CD4-positive, alpha-beta T cell treated with Interleukin-4 for 1 hour (primary cell): Measurements from ENCODE around the gene C11orf21.
A peak's percentile ranks its signal among the peaks of the same experiment; 100 is the strongest.
"Not testable (repeated sequence)": the region's sequence is repeated elsewhere in the genome, so short reads cannot be mapped to it uniquely, and the experiment has no call there.

Experiments used
- DNase-seq, 2 donors: peaks; one replicate each; pipeline ENCODE4 v3.0.0-alpha.2; 2020 to 2022

C11orf21 gene

GRCh38 chr11:2301631-2302305 is at the start of gene C11orf21, which contains the start of gene TSPAN32:
Gene C11orf21, minus strand, starts transcription at chr11:2301918. Its CDS starts 110 bp downstream, at chr11:2301808.
Gene TSPAN32, plus strand, starts transcription at chr11:2302013. Its CDS starts 137 bp downstream, at chr11:2302150.
- peak; percentile 79 to 84 for DNase-seq

GRCh38 chr11:2348986-2349385 is 47.3 kb upstream of the C11orf21 start:
- no peak for DNase-seq

DNA sequence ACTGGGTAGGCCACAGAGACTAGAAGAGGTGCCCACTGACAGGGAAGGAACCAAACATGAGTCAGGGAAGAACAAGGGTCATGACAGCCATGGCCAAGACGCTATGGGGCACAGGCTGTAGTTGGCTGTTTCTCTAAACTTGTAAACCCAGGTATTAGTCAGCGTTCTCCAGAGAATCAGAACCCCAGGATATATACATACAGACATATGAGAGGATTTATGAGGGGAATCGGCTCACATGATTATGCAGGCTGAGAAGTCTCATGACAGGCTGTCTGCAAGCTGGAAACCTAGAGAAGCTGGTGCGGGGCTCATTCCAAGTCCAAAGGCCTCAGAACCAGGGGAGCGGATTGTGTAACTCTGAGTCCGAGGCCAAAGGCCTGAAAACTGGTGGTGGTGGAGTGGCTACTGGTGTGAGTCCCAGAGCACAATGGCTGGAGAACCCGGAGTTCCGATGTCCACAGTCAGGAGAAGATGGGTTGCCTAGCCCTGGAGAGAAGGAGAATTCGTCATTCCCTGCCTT is 45.7 kb upstream of the C11orf21 start:
- no peak for DNase-seq

DNA sequence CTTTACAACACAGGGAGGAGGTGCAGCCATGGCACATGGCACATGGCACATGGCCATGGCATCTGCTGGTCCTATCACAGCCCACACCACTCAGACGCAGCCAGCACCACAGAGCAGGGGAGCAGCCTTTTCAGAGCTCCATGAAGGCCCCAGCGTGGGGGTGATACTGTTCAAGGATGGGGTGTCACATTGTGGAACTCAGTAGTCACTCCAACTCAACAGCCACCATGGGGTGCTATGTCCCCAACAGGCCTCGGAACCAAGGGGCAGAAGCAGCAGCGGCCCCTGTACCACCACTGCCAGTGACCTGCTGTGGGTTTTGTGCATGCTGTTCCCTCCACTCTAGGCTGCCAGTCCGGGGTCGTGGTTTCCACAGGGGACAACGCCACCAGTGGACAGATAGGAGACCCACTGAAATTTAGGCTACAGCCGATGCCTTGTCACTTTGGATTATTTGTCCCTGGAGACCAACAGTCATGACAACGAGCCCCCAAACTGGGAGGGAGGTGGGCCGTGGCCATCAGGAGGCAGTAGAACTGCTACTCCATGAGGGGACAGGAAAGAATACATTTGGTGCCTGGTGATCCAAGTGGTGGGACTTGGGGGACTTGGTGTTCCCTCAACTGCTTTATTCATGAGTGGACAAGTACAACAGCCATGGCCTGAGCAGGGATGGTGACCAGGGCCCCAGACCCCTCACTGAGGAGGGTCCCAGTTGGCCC is 45.0 kb upstream of the C11orf21 start:
- no peak for DNase-seq

- no peak for DNase-seq
Observed at GRCh38 chr11:2346014-2346413, 44.3 kb upstream of the C11orf21 start.

DNA sequence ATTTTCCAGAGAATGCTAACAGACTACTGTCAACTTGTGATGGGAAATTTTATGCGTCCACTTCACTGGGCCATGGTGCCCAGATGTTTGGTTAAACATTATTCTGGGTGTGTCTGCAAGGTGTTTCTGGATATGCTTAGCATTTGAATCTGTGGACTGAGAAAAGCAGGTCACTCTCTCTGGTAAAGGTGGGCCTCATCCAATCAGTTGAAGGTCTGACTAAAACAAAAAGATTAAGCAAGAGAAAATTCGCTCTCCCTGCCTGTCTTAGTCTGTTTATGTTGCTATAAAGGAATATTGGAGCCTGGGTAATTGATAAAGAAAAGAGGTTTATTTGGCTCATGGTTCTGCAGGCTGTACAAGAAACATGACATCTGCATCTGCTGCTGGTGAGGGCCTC is 43.3 kb upstream of the C11orf21 start:
- no peak for DNase-seq

DNA sequence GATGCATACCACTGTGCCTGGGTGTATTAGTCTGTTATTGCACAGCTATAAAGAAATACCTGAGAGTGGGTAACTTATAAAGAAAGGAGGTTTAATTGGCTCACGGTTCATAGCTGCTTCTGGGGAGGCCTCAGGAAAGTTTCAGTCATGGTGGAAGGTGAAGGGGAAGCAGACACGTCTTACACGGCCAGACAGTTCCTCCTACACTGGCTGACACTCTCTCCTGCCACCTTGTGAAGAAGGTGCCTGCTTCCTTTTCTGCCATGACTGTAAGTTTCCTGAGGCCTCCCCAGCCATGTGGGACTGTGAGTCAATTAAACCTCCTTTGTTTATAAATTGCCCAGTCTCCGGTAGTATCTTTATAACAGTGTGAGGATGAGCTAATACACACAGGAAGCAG is 41.8 kb upstream of the C11orf21 start:
- DNase-seq, result no peak

DNA sequence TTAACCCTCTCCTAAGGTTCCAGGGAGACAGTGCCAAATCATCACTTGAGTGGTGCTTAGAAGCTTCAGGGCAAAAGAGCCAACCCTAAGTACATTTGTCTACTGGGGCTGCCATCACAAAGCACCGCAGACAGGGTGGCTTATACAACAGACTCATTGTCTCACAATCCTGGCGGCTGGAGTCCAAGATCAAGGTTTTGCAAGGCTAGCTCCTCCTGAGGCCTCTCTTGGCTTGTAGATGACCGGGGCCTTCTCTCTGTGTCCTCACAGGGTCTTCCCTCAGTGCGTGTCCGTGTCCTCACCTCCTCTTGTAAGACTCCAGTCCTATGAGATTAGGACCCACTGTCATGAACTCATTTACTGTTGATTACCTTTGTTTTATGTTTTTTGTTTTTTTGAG is 41.3 kb upstream of the C11orf21 start:
- DNase-seq, result no peak

- DNase-seq, result no peak
Observed at GRCh38 chr11:2342557-2342956, 40.8 kb upstream of the C11orf21 start.

- peak in 1 of 2 donors; percentile 13 for DNase-seq
Observed at GRCh38 chr11:2338760-2339159, 37.0 kb upstream of the C11orf21 start.

- DNase-seq, result not testable (repeated sequence)
Observed at GRCh38 chr11:2335286-2335685, 33.6 kb upstream of the C11orf21 start.

- DNase-seq, result not testable (repeated sequence)
Observed at GRCh38 chr11:2333486-2334205, 31.9 kb upstream of the C11orf21 start.

DNA sequence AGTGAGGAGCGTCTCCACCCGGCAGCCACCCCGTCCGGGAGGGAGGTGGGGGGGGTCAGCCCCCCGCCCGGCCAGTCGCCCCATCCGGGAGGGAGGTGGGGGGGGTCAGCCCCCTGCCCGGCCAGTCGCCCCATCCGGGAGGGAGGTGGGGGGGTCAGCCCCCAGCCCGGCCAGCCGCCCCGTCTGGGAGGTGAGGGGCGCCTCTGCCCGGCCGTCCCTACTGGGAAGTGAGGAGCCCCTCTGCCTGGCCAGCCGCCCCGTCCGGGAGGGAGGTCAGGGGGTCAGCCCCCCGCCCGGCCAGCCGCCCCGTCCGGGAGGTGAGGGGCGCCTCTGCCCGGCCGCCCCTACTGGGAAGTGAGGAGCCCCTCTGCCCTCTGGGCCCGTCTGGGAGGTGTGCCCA is 30.9 kb upstream of the C11orf21 start:
- DNase-seq, result not testable (repeated sequence)

GRCh38 chr11:2331404-2331803 is 29.7 kb upstream of the C11orf21 start:
- no peak for DNase-seq

GRCh38 chr11:2330696-2331095 is 29.0 kb upstream of the C11orf21 start:
- DNase-seq, result no peak

DNA sequence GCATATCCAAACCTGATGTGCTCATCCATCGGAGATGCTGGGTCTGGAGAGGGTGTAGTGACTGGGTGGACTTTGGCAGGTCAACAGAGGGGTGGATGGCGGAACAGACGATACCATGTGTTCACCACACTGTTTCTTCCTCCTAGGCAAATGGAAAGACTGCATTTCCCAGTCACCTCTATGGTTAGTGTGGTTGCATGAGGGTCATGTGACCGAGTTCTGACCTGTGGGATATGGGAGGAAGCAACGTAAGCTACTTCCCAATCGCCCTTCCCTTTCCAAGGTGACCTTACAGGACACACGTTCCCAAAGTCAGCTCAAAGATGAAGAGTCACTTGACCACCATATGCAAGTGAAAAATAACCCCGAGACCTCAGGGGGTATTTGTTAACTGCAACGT is 27.8 kb upstream of the C11orf21 start:
- no peak for DNase-seq

- DNase-seq, result no peak
Observed at GRCh38 chr11:2328656-2329354, 27.1 kb upstream of the C11orf21 start.

GRCh38 chr11:2328021-2328420 is 26.3 kb upstream of the C11orf21 start:
- DNase-seq, result no peak

GRCh38 chr11:2327032-2327431 is 25.3 kb upstream of the C11orf21 start:
- no peak for DNase-seq

GRCh38 chr11:2325719-2326118 is 24.0 kb upstream of the C11orf21 start:
- no peak for DNase-seq

- no peak for DNase-seq
Observed at GRCh38 chr11:2325123-2325522, 23.4 kb upstream of the C11orf21 start.

GRCh38 chr11:2321311-2321683 is 19.6 kb upstream of the C11orf21 start:
- no peak for DNase-seq
